ENCODE measurements around the gene KIF6.

The KIF6 gene, protein sequence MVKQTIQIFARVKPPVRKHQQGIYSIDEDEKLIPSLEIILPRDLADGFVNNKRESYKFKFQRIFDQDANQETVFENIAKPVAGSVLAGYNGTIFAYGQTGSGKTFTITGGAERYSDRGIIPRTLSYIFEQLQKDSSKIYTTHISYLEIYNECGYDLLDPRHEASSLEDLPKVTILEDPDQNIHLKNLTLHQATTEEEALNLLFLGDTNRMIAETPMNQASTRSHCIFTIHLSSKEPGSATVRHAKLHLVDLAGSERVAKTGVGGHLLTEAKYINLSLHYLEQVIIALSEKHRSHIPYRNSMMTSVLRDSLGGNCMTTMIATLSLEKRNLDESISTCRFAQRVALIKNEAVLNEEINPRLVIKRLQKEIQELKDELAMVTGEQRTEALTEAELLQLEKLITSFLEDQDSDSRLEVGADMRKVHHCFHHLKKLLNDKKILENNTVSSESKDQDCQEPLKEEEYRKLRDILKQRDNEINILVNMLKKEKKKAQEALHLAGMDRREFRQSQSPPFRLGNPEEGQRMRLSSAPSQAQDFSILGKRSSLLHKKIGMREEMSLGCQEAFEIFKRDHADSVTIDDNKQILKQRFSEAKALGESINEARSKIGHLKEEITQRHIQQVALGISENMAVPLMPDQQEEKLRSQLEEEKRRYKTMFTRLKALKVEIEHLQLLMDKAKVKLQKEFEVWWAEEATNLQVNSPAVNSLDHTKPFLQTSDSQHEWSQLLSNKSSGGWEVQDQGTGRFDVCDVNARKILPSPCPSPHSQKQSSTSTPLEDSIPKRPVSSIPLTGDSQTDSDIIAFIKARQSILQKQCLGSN

DNA sequence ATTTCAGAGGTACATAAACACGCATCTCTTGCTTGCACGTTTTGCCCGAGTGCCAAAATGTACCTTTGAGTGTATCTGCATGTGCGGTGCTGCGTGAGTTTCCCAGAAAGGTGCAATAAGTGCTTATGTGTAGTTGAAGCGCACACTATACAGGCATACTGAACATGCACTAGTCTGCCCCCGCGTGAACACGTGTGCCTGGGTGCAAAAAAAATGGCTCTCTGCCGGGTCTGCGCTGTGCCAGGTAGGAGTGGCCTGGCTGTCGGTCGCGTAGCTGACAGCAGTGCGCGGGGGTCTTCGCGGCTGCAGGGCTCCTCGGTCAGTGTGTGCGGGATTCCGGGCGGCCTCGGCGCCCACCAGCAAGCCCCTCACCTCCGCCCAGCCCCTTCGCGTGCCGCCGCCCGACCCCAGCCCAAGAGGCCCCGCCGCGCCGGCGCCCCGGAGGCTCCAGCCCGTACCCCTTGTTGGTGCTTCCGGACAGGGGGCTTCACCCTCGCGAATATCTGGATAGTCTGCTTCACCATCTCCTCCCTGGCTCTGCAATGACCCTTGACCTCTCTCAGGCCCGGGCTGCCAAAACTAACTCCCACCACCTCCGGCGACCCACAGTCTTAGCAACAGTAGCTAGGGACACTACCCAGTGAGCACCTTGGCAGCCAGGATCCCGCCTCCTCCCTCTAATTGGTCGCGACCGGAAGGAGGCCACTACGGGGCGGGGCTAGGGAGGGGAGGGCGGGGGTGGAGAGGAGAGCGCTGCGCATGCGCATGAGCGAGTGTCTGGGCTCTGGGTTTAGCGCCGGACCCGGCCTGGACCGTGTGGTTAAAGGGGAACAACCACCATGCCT lies at the start of gene KIF6:
KIF6 (minus strand) TSS at position 622 of the 845 bp plus-strand sequence; CDS start at position 524, 98 bp downstream.
- H3K4me3 ChIP-seq (ENCODE audit: low read length): peak within 1 kb of the TSS; percentile 80
- TF ChIP-seq, protein P1, sequence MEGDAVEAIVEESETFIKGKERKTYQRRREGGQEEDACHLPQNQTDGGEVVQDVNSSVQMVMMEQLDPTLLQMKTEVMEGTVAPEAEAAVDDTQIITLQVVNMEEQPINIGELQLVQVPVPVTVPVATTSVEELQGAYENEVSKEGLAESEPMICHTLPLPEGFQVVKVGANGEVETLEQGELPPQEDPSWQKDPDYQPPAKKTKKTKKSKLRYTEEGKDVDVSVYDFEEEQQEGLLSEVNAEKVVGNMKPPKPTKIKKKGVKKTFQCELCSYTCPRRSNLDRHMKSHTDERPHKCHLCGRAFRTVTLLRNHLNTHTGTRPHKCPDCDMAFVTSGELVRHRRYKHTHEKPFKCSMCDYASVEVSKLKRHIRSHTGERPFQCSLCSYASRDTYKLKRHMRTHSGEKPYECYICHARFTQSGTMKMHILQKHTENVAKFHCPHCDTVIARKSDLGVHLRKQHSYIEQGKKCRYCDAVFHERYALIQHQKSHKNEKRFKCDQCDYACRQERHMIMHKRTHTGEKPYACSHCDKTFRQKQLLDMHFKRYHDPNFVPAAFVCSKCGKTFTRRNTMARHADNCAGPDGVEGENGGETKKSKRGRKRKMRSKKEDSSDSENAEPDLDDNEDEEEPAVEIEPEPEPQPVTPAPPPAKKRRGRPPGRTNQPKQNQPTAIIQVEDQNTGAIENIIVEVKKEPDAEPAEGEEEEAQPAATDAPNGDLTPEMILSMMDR (conservative IDR thresholded peaks at IDR 0.05; ENCODE audit: low read depth, low read length): no peak
- DNase-seq (ENCODE audit: low read depth): peak; percentile 66

DNA sequence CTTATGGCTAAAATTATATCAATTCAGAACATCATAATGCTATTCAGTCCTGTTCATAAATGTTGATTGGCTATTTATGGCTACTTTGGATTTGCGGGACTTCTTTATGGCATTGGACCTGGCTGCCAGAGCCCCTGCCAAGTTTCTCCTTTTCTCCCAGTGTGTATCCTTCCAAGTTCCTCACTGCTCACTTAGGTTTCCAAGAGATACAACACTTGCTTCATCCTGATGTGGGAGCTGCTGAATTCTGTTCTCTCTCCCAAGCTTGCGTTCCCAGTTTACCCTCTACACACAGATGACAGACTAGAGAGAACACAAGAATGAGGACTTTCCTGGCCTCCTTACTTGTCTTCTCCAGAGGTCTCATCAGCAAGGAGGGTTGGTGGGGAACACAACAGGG lies 48.6 kb upstream of the KIF6 start:
- no peak for DNase-seq (ENCODE audit: low read depth)
- H3K4me3 ChIP-seq (ENCODE audit: low read length): no peak overlapping the region
- TF ChIP-seq, protein P1 (conservative IDR thresholded peaks at IDR 0.05; ENCODE audit: low read depth, low read length): no peak

DNA sequence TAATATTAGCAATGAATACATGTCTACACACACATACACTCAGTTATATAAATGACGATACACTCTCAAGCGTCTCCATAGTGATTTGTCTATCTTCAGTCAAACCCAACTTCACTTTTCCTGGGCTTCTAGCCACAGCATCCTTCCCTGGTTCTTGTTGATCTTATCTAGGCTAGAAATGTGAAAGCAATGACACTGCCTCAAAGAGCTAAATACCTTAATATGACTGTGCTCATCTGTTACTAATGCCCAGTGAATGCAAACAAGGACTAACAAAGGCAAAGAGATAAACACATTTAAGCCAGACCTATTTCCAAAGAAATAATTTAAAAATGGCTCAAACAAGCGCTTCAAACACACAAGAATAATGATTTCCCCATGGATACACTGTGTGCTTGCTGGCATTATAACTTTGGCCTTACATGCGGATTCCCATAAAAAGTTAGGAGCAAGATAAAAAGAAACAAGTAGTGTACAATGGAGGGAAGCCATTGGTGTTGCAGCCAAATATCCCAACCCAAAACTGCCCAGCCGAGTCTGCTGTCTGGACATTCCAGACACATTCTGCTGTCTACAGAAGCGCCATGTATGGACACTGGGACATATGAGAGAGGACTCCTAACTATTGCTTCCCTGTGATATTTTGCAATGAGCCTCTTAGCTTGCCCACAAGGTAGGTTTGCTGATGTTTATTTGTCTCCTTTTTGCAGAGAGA lies 47.5 kb upstream of the KIF6 start:
- TF ChIP-seq, protein P1 (conservative IDR thresholded peaks at IDR 0.05; ENCODE audit: low read depth, low read length): no peak
- H3K4me3 ChIP-seq (ENCODE audit: low read length): no peak overlapping the region
- DNase-seq (ENCODE audit: low read depth): no peak

DNA sequence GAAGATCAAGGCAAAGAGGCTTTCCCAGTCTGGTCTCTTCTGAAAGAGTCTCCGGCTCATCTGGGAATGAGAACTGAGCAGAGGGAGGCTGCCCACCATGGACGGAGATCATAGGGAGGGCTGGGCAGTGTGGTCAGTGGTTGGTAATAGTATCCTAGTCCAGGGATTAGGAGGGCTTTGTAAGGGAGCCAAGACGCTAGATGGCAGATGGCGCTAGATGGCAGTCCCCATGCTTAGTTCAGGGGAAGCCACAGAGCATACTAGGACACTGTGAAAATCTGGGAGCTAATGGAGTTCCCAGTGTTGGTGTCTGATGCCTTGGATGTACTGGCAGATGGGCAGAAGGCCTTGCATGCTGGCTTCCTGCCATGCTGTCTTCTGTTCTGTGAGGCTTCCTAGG lies 45.2 kb upstream of the KIF6 start:
- TF ChIP-seq, protein P1 (conservative IDR thresholded peaks at IDR 0.05; ENCODE audit: low read depth, low read length): no peak
- DNase-seq (ENCODE audit: low read depth): no peak
- H3K4me3 ChIP-seq (ENCODE audit: low read length): no peak overlapping the region

DNA sequence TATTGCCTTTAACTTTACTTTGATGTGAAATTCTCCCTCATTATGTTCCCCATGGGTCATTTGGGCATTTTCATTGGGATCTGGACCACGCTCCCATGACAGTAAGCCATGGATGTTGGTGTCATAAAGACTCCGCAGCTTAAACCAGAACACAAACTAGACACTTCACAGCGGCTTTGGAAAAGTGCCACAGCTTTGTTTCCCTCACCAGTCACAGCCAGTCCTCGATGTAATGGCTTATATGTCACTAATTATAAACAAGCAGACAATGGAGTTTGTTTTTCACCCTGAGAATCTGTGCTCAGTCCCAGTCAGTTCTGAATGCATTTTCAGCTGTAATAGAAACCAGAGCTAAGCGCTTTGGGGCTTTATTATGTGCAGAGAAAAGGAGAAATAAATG lies 43.8 kb upstream of the KIF6 start:
- no peak for DNase-seq (ENCODE audit: low read depth)
- H3K4me3 ChIP-seq (ENCODE audit: low read length): no peak overlapping the region
- TF ChIP-seq, protein P1 (conservative IDR thresholded peaks at IDR 0.05; ENCODE audit: low read depth, low read length): no peak

DNA sequence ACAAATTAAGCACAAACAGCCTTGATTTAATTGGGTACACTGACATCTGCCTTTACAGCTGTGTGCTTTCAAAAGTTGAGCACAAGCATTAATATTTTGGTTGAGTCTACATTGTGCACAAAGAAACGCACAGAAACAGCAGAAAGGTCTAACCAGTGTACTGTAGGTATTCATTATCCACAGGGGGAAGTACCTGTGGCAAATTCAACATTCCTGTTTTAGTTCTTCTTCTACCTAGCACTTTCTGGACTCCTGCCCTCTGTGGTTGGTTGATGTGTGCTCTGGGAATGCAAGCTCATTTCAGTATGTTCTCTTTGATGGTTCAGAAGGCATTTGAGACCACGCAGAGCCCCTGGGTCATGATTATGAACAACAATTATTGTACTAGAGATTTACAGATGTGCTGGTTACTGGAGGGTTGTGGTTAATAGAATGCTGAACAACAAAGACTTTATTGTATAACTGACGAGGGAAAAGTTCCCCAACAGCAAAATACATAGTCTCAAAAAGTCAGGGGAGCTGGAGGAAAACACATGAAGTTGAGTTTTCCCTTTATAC lies 40.4 kb upstream of the KIF6 start:
- H3K4me3 ChIP-seq (ENCODE audit: low read length): no peak overlapping the region
- DNase-seq (ENCODE audit: low read depth): no peak
- TF ChIP-seq, protein P1 (conservative IDR thresholded peaks at IDR 0.05; ENCODE audit: low read depth, low read length): no peak
